ENCODE measurements around the gene KRTAP3-2.

- no peak for TF ChIP-seq POLR2AphosphoS5 (IDR thresholded peaks at IDR 0.05; ENCODE audit: low read depth, low read length)
- TF ChIP-seq ZBTB33 (IDR thresholded peaks at IDR 0.05; ENCODE audit: extremely low read depth, insufficient replicate concordance, low read length), result no peak
- no peak for TF ChIP-seq SP1 (IDR thresholded peaks at IDR 0.05; ENCODE audit: low read depth)
- no peak for TF ChIP-seq TCF7L2 (IDR thresholded peaks at IDR 0.05; ENCODE audit: borderline replicate concordance, extremely low read depth, insufficient read depth, insufficient read length)
- TF ChIP-seq POLR2A (IDR thresholded peaks at IDR 0.05; ENCODE audit: borderline replicate concordance, extremely low read depth, insufficient read depth, insufficient read length), result no peak
- TF ChIP-seq CTCF (IDR thresholded peaks at IDR 0.05 in 2 of 3, conservative IDR thresholded peaks at IDR 0.05 in 1 of 3; ENCODE audit: borderline replicate concordance in 1 of 3, insufficient read depth in 1 of 3, low read depth in 2 of 3, low read length in 2 of 3), result no peak
- no peak for TF ChIP-seq ZFX (IDR thresholded peaks at IDR 0.05)
- TF ChIP-seq CEBPB (IDR thresholded peaks at IDR 0.05; ENCODE audit: low read depth), result no peak
- no peak for TF ChIP-seq RAD21 (IDR thresholded peaks at IDR 0.05; ENCODE audit: low read depth)
- no peak for TF ChIP-seq ELF1 (IDR thresholded peaks at IDR 0.05; ENCODE audit: borderline replicate concordance, low read depth)
- TF ChIP-seq EZH2phosphoT487 (IDR thresholded peaks at IDR 0.05; ENCODE audit: borderline replicate concordance), result no peak
- TF ChIP-seq MAX (IDR thresholded peaks at IDR 0.05), result no peak
- no peak for TF ChIP-seq EZH2 (IDR thresholded peaks at IDR 0.05)
- no peak for TF ChIP-seq YY1 (IDR thresholded peaks at IDR 0.05; ENCODE audit: extremely low read depth, insufficient replicate concordance, low read depth, low read length)
These were observed 12.8 kb downstream of the KRTAP3-2 start for GRCh38 chr17:40986920-40987319.

All from HCT116 (cell line).